Measurements from ENCODE around the gene PNKP.
A peak's percentile ranks its signal among the peaks of the same experiment; 100 is the strongest.

The PNKP gene

DNA sequence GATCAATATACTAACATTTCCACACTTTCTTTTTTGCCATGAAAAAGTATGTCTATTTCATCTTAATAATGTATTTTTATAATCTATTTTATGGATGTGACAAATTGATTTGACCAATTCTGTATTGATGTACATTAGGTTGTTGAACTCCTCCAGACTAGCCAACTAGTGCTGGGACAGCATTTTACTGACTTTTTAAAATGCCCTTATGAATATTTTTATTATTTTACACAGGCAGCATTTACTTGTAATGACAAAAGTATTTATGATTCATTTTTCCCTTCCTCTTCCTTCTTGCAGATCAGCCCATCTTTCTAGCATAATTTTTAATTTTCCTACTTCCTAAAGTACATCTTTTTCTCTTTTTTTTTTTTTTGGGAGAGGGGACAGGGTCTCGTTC is 53.4 kb downstream of the PNKP start:
- DNase-seq: no peak

DNA sequence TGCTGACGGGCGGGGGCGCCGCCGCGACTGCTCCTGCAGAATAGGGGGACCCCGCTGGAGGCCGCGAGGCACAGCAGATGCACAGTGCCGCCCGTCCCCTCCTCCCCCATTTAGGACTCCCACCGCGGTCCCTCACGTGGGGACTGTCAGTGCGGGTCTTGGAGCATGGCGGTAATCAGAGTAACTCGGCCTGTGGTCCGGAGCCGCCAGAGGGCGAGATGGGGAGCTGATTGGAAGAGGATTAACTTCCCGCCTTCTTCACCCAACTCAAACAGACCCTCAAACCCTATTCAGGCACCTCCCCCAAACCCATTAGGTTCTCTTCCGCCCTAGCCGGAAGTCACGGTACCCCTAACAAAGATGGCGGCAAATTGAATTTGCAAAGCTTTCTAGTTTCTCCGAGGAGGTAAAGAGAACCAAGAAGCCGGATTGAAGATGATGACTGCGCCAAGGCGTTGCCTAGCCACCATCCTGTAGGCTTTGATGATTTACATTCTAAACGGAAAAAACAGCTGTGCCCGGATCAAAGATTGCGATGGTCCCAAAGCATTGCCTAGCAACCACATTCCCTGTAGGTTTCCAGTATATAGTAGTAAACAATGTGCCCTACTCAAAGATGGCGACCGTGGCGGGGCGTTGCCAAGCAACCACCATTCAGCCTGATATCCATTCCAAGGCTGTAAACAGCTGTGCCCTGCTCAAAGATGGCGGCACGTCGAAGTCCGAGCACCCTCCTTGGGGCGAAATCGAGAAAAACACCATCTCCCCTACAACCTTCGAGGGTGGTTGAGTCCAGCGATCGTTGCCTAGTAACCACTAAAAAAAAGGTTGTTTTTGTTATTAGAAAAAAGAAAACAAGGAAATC is 54.1 kb downstream of the PNKP start, which contains the start of gene FUZ:
Gene FUZ, minus strand, starts transcription at position 296 of the 865 bp plus-strand sequence. Its CDS starts 186 bp downstream, at position 110.
- peak; percentile 90 for DNase-seq

DNA sequence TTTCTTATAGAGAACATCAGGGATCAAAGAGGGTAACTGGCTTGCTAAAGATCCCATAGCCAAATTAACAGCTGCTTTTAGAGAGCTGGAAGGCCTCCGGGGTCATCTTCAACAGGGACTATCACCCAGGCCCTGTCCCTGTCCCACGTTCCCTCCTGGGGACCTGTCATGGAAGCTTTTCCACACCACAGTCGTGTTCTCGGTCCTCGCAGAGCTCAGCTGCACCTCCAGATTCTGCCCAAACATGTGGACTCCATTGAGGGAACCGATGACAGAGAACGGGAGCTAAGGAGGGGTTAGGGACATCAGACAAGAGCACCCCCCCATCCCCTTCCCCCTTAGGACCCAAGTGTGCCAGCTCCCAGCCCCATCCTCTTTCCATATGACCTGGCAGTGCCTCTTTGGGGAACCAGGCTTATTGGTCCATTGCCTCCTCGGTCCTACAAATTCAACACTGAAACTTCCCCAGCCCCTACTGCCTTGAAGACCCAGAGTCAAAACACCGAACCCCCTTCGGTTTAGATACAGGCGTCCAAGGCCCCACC is 54.9 kb downstream of the PNKP start:
- no peak for DNase-seq

DNA sequence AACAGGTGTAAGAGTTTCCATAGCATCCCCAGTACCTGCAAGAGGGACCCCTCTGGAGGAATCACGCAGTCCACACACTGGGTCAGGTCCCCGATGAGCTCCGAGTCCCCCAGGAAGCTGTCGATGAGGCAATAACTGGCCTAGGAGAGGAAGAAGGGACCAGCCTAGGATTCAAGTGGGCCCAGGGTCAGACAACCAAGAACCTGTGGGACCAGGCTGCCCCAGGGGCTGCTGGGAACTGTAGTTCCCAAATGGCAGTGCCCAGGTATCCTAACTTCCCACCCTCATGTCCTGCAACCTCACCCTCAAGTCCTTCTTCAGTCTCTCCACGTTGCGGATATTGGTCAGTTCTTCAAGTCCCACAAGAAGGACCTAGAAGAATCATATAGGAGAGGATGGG is 56.0 kb downstream of the PNKP start:
- DNase-seq: no peak
